GM06990 (cell line): ENCODE measurements around the gene SPDYE1.
"Not testable (repeated sequence)": the region's sequence is repeated elsewhere in the genome, so short reads cannot be mapped to it uniquely, and the experiment has no call there.

Experiments
- DNase-seq: peaks from one replicate; pipeline ENCODE4 v3.0.0-alpha.2; 2011; ENCODE audit not compliant: insufficient read length; ENCODE audit errors: extremely low read depth
- H3K27me3 ChIP-seq: replicated peaks from 2 replicates; pipeline ENCODE4 v1.6.0; 2011; ENCODE audit warnings: low read length; ENCODE audit not compliant: control insufficient read depth, insufficient read depth
- H3K36me3 ChIP-seq: 2 replicates; pipeline ENCODE4 v1.5.1; 2011; ENCODE audit warnings: low read length; ENCODE audit not compliant: control insufficient read depth, insufficient read depth
- H3K4me3 ChIP-seq: replicated peaks from 2 replicates; pipeline ENCODE4 v1.5.1; 2011; ENCODE audit warnings: low read depth, mild to moderate bottlenecking, control low read depth, low read length
- CTCF ChIP-seq: IDR thresholded peaks from 2 replicates; pipeline ENCODE4 v1.5.1; 2011; ENCODE audit warnings: low read length, control low read depth, mild to moderate bottlenecking, inconsistent platforms; ENCODE audit not compliant: insufficient read depth, poor library complexity, severe bottlenecking

Gene SPDYE1

GRCh38 chr7:43969586-43969985 is 28.1 kb upstream of the SPDYE1 start:
- H3K27me3 ChIP-seq, DNase-seq, H3K4me3 ChIP-seq, H3K36me3 ChIP-seq: not testable (repeated sequence)

GRCh38 chr7:43970698-43971097 is 27.0 kb upstream of the SPDYE1 start:
- H3K4me3 ChIP-seq, DNase-seq, H3K36me3 ChIP-seq, H3K27me3 ChIP-seq: not testable (repeated sequence)

GRCh38 chr7:43974033-43974573 is 23.6 kb upstream of the SPDYE1 start:
- not testable (repeated sequence) for H3K36me3 ChIP-seq, DNase-seq, H3K4me3 ChIP-seq, H3K27me3 ChIP-seq

GRCh38 chr7:43974725-43975482 is 22.8 kb upstream of the SPDYE1 start:
- H3K36me3 ChIP-seq, H3K4me3 ChIP-seq, DNase-seq, H3K27me3 ChIP-seq: not testable (repeated sequence)

GRCh38 chr7:43977525-43977924 is 20.2 kb upstream of the SPDYE1 start:
- H3K27me3 ChIP-seq = no peaks in the 10 kb centered on the region
- DNase-seq = no peak
- no peak overlapping the region for H3K4me3 ChIP-seq
- no peaks in the 10 kb centered on the region for H3K36me3 ChIP-seq
- TF ChIP-seq CTCF = no peak

- H3K27me3 ChIP-seq, DNase-seq, H3K4me3 ChIP-seq, H3K36me3 ChIP-seq: not testable (repeated sequence)
Measured at GRCh38 chr7:43978102-43978501, 19.6 kb upstream of the SPDYE1 start.

- not testable (repeated sequence) for H3K36me3 ChIP-seq, DNase-seq, H3K27me3 ChIP-seq, H3K4me3 ChIP-seq
Measured at GRCh38 chr7:43982848-43983247, 14.8 kb upstream of the SPDYE1 start.

GRCh38 chr7:43983736-43984135 is 14.0 kb upstream of the SPDYE1 start:
- not testable (repeated sequence) for H3K4me3 ChIP-seq, DNase-seq, H3K36me3 ChIP-seq, H3K27me3 ChIP-seq

GRCh38 chr7:43985904-43986864 is 11.5 kb upstream of the SPDYE1 start:
- TF ChIP-seq CTCF = peak; percentile 66
- H3K4me3 ChIP-seq = peak overlapping the region; percentile 46
- peak; percentile 77 for DNase-seq
- not testable (repeated sequence) for H3K27me3 ChIP-seq, H3K36me3 ChIP-seq

GRCh38 chr7:43987476-43987875 is 10.2 kb upstream of the SPDYE1 start:
- not testable (repeated sequence) for H3K27me3 ChIP-seq, H3K4me3 ChIP-seq, H3K36me3 ChIP-seq, DNase-seq

GRCh38 chr7:43990011-43990585 is 7.6 kb upstream of the SPDYE1 start:
- not testable (repeated sequence) for H3K4me3 ChIP-seq, DNase-seq, H3K36me3 ChIP-seq, H3K27me3 ChIP-seq
